HepG2 (cell line): ENCODE results near the gene PPM1H. TPM values are rescaled to one million over a fixed set of nuclear protein-coding genes. Genes with fewer than 3 reads are reported as not detected.

ENCODE experiments used
- DRAP1 ChIP-seq: IDR thresholded peaks from 2 replicates; pipeline ENCODE4 v1.6.1; 2016; ENCODE audit warnings: missing genetic modification reagents, missing compliant biosample characterization
- FUBP1 ChIP-seq: sonication (generic); formaldehyde crosslinking; IDR thresholded peaks from 2 replicates; pipeline ENCODE4 v1.5.1; 2020; ENCODE audit warnings: missing genetic modification reagents, mild to moderate bottlenecking, borderline replicate concordance
- GLI4 ChIP-seq: sonication (generic); formaldehyde crosslinking; IDR thresholded peaks from 2 replicates; pipeline ENCODE4 v1.5.1; 2020; ENCODE audit warnings: missing genetic modification reagents, mild to moderate bottlenecking, moderate library complexity, borderline replicate concordance
- KAT2B ChIP-seq: fragments of 150-350 bp; IDR thresholded peaks from 2 replicates; pipeline ENCODE4 v1.6.1; 2014; ENCODE audit warnings: low read depth, low read length, borderline replicate concordance
- KDM5B ChIP-seq: sonication (generic); formaldehyde crosslinking; IDR thresholded peaks from 2 replicates; pipeline ENCODE4 v1.4.0; 2020; ENCODE audit warnings: missing genetic modification reagents, mild to moderate bottlenecking, borderline replicate concordance
- NR2F2 ChIP-seq: IDR thresholded peaks from 2 replicates; pipeline ENCODE4 v1.6.1; 2012; ENCODE audit warnings: low read depth, inconsistent platforms, borderline replicate concordance
- PBX3 ChIP-seq: sonication (generic); formaldehyde crosslinking; IDR thresholded peaks from 2 replicates; pipeline ENCODE4 v1.8.1; 2023; ENCODE audit warnings: missing genetic modification reagents, inconsistent platforms, borderline replicate concordance
- REL ChIP-seq: sonication (generic); formaldehyde crosslinking; conservative IDR thresholded peaks from 2 replicates; pipeline ENCODE4 v1.8.0; 2022; ENCODE audit warnings: mild to moderate bottlenecking, missing genetic modification reagents, moderate library complexity
- RNF219 ChIP-seq: sonication (generic); formaldehyde crosslinking; IDR thresholded peaks from 2 replicates; pipeline ENCODE4 v1.5.0; 2020; ENCODE audit warnings: mild to moderate bottlenecking, missing genetic modification reagents
- SIN3B ChIP-seq: fragments of 150-350 bp; IDR thresholded peaks from 2 replicates; pipeline ENCODE4 v1.6.1; 2014; ENCODE audit warnings: low read length
- TCF12 ChIP-seq, 2 experiments: fragments of 450-650 bp in 1 of 2; sonication (generic) in 1 of 2; formaldehyde crosslinking in 1 of 2; IDR thresholded peaks; 2 replicates each; pipeline versions ENCODE4 v1.6.1 to v1.8.0; 2017 to 2022; ENCODE audit warnings: antibody characterized with exemption in 1 of 2, mild to moderate bottlenecking in 1 of 2, missing genetic modification reagents in 1 of 2, moderate library complexity in 1 of 2
- ZNF33A ChIP-seq: sonication (generic); formaldehyde crosslinking; IDR thresholded peaks from 2 replicates; pipeline ENCODE4 v1.5.1; 2020; ENCODE audit warnings: missing genetic modification reagents, mild to moderate bottlenecking, moderate library complexity, borderline replicate concordance
- ZNF562 ChIP-seq: sonication (generic); formaldehyde crosslinking; IDR thresholded peaks from 2 replicates; pipeline ENCODE4 v1.8.0; 2022; ENCODE audit warnings: missing genetic modification reagents, borderline replicate concordance
- ZNF598 ChIP-seq: sonication (generic); formaldehyde crosslinking; IDR thresholded peaks from 2 replicates; pipeline ENCODE4 v1.5.1; 2020; ENCODE audit warnings: mild to moderate bottlenecking, missing genetic modification reagents, borderline replicate concordance
- ZNF724P ChIP-seq: sonication (generic); formaldehyde crosslinking; IDR thresholded peaks from 2 replicates; pipeline ENCODE4 v1.8.0; 2022; ENCODE audit warnings: missing genetic modification reagents, borderline replicate concordance
- polyA plus RNA-seq, 8 experiments: library from polyadenylated mRNA; depleted of rRNA in 3 of 8; stranded (reverse) in 7 of 8; unstranded in 1 of 8; fragments of >200 nt; fragmentation: Illumina TruSeq in 4 of 8; extraction: Trizol in 4 of 8; gene quantifications; 2 replicates each; pipeline versions ENCODE4 v1.2.1 to v1.2.3, GENCODE V29; 2011 to 2016; ENCODE audit warnings: low read depth in 4 of 8, missing spikeins in 1 of 8, mixed read lengths in 1 of 8; ENCODE audit not compliant: insufficient read depth in 1 of 8
- total RNA-seq, 5 experiments: library from RNA; depleted of rRNA; stranded (reverse); fragments of >200 nt; fragmentation: Illumina TruSeq; extraction: Trizol; gene quantifications; 2 replicates each; pipeline ENCODE4 v1.2.3, GENCODE V29; 2016; ENCODE audit warnings: low read depth in 1 of 5
- TF ChIP-seq, protein P1 (sequence below): sonication (generic); formaldehyde crosslinking; IDR thresholded peaks from 2 replicates; pipeline ENCODE4 v1.4.0; 2020; ENCODE audit warnings: missing genetic modification reagents
- TF ChIP-seq, protein P2 (sequence below): sonication (generic); formaldehyde crosslinking; IDR thresholded peaks from 2 replicates; pipeline ENCODE4 v1.5.1; 2020; ENCODE audit warnings: mild to moderate bottlenecking, moderate library complexity, missing genetic modification reagents

Gene PPM1H
- total and polyA plus RNA-seq, 2 of the 13 experiments (the other 11 are each of a cell fraction or from before 2014, with no cell fraction given) = 29.1 to 38.1 TPM

DNA sequence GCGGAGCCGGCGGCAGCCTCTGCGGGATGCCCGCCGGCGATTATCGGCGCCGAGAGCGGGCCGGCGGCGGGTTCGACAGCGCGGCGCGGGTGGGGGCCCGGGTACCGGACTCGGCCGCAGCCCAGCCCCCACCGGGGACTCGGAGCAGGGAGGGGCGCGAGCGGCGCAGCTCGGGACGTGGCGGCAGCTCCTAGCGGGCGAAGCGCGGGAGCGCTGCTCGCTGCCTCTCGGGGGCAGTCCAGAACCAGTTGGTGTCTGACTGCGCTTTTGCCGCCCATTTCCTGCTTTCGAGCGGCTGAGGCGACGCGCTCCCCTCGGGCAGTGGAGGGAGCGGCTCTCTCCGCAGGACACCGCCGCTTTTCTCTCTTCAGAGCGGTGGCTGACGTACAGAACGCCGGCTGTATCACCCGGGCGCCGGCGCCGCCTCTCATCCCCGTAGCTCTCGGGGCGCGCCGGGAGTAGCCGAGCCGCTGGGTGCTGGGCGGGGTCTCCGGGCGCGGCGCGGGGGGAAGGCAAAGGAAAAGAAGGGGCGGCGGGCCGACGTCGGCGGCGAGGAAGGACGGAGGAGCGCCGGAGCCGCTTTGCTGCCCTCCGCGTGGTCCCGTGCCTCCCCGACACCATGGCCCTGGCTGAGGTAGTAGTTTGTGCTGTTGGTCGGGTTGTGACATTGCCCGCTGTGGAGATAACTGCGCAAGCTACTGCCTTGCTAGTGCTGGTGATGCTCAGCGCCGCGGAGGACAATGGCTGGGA lies 331.7 kb downstream of the PPM1H start (continued):
- TF ChIP-seq FUBP1 (CRISPR knock-in tag) (no peak), REL (CRISPR knock-in tag) (no peak), PBX3 (CRISPR knock-in tag) (no peak), KAT2B (no peak), NR2F2 (no peak), ZNF724P (CRISPR knock-in tag) (no peak), ZNF33A (CRISPR knock-in tag) (0 out of 2 replicates have a peak, but pooled peaks have one; percentile 67), TCF12 (IDR thresholded peaks at IDR 0.05) (no peak), TCF12 (CRISPR knock-in tag; IDR thresholded peaks at IDR 0.05) (peak; percentile 83), SIN3B (no peak), DRAP1 (CRISPR knock-in tag) (no peak), ZNF598 (CRISPR knock-in tag) (no peak; the same call in 1 of the 2 replicates), KDM5B (peak; percentile 88; the same call in 1 of the 2 replicates), ZNF562 (peak; percentile 26; the same call in 1 of the 2 replicates), RNF219 (CRISPR knock-in tag) (no peak), GLI4 (no peak)
- TF ChIP-seq, protein P1, sequence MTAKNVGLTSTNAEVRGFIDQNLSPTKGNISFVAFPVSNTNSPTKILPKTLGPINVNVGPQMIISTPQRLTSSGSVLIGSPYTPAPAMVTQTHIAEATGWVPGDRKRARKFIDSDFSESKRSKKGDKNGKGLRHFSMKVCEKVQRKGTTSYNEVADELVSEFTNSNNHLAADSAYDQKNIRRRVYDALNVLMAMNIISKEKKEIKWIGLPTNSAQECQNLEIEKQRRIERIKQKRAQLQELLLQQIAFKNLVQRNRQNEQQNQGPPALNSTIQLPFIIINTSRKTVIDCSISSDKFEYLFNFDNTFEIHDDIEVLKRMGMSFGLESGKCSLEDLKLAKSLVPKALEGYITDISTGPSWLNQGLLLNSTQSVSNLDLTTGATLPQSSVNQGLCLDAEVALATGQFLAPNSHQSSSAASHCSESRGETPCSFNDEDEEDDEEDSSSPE (CRISPR knock-in tag) = peak; percentile 93
- TF ChIP-seq, protein P2, sequence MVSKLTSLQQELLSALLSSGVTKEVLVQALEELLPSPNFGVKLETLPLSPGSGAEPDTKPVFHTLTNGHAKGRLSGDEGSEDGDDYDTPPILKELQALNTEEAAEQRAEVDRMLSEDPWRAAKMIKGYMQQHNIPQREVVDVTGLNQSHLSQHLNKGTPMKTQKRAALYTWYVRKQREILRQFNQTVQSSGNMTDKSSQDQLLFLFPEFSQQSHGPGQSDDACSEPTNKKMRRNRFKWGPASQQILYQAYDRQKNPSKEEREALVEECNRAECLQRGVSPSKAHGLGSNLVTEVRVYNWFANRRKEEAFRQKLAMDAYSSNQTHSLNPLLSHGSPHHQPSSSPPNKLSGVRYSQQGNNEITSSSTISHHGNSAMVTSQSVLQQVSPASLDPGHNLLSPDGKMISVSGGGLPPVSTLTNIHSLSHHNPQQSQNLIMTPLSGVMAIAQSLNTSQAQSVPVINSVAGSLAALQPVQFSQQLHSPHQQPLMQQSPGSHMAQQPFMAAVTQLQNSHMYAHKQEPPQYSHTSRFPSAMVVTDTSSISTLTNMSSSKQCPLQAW (CRISPR knock-in tag) = no peak
